DOHH2 (cell line): Measurements from ENCODE around the gene MPDZ.

Experiments used
- H3F3A ChIP-seq: fragments of 200-600 bp; sonication (generic), shearing (Covaris generic); 2 replicates; pipeline ENCODE4 v1.6.0; 2016; ENCODE audit warnings: antibody characterized with exemption, mild to moderate bottlenecking; ENCODE audit not compliant: control insufficient read depth, insufficient read depth
- H3K27ac ChIP-seq: fragments of 200-600 bp; sonication (generic); 2 replicates; pipeline ENCODE4 v1.5.1; 2014; ENCODE audit warnings: low read depth, mild to moderate bottlenecking, low read length, moderate library complexity
- H3K27me3 ChIP-seq: fragments of 200-600 bp; sonication (generic); 2 replicates; pipeline ENCODE4 v1.6.1; 2014; ENCODE audit warnings: mild to moderate bottlenecking, low read length, mixed read lengths; ENCODE audit not compliant: control insufficient read depth
- H3K36me3 ChIP-seq: fragments of 200-600 bp; sonication (generic); 2 replicates; pipeline ENCODE4 v1.6.1; 2014; ENCODE audit warnings: mild to moderate bottlenecking, low read length, moderate library complexity, mixed read lengths; ENCODE audit not compliant: control insufficient read depth
- H3K4me1 ChIP-seq: fragments of 200-600 bp; sonication (generic); 2 replicates; pipeline ENCODE4 v1.6.1; 2014; ENCODE audit warnings: mild to moderate bottlenecking, low read length, mixed read lengths; ENCODE audit not compliant: control insufficient read depth
- H3K4me2 ChIP-seq: fragments of 200-600 bp; sonication (generic); 2 replicates; pipeline ENCODE4 v1.6.0; 2014; ENCODE audit warnings: mild to moderate bottlenecking, low read length, moderate library complexity
- H3K4me3 ChIP-seq: fragments of 200-600 bp; sonication (generic); 2 replicates; pipeline ENCODE4 v1.5.1; 2014; ENCODE audit warnings: mild to moderate bottlenecking, low read length, mixed read lengths
- H3K79me2 ChIP-seq: fragments of 200-600 bp; sonication (generic); 2 replicates; pipeline ENCODE4 v1.6.1; 2014; ENCODE audit warnings: mild to moderate bottlenecking, low read length, mixed read lengths; ENCODE audit not compliant: control insufficient read depth
- H3K9me2 ChIP-seq: fragments of 200-600 bp; sonication (generic); replicated peaks from 2 replicates; pipeline ENCODE4 v1.6.1; 2014; ENCODE audit warnings: mild to moderate bottlenecking, low read length, mixed read lengths; ENCODE audit not compliant: control insufficient read depth
- H3K9me3 ChIP-seq: fragments of 200-600 bp; sonication (generic); 2 replicates; pipeline ENCODE4 v1.6.1; 2014; ENCODE audit warnings: antibody characterized with exemption, low read length, mixed read lengths; ENCODE audit not compliant: control insufficient read depth, insufficient read depth
- H4K20me1 ChIP-seq: fragments of 200-600 bp; sonication (generic); 2 replicates; pipeline ENCODE4 v1.6.0; 2014; ENCODE audit warnings: low read depth, mild to moderate bottlenecking, antibody characterized with exemption, low read length, moderate library complexity; ENCODE audit not compliant: control insufficient read depth, insufficient read depth
- CTCF ChIP-seq: fragments of 200-600 bp; sonication (generic); IDR thresholded peaks from one replicate; pipeline ENCODE4 v1.5.1; 2014; ENCODE audit warnings: antibody characterized with exemption, mild to moderate bottlenecking, low read depth, low read length; ENCODE audit not compliant: poor library complexity, severe bottlenecking
- EZH2phosphoT487 ChIP-seq: fragments of 200-600 bp; sonication (generic); IDR thresholded peaks from 2 replicates; pipeline ENCODE4 v1.6.1; 2017; ENCODE audit warnings: borderline replicate concordance, mild to moderate bottlenecking, antibody characterized with exemption, low read length, moderate library complexity, mixed read lengths

The MPDZ gene

GRCh38 chr9:13189362-13189761 lies 90.1 kb downstream of the MPDZ start:
- no peaks in the 10 kb centered on the region for H3K9me3 ChIP-seq
- H3K4me3 ChIP-seq = no peak overlapping the region
- H3K4me2 ChIP-seq = no peak overlapping the region
- H3K9me2 ChIP-seq = no peaks in the 10 kb centered on the region
- no peaks in the 10 kb centered on the region for H3K79me2 ChIP-seq
- no peak overlapping the region for H3K27ac ChIP-seq
- no peaks in the 10 kb centered on the region for H3K36me3 ChIP-seq
- H3F3A ChIP-seq = no peaks in the 10 kb centered on the region
- H3K4me1 ChIP-seq = no peaks in the 10 kb centered on the region
- H3K27me3 ChIP-seq = no peaks in the 10 kb centered on the region
- TF ChIP-seq CTCF (no peak), EZH2phosphoT487 (no peak)
- no peaks in the 10 kb centered on the region for H4K20me1 ChIP-seq

DNA sequence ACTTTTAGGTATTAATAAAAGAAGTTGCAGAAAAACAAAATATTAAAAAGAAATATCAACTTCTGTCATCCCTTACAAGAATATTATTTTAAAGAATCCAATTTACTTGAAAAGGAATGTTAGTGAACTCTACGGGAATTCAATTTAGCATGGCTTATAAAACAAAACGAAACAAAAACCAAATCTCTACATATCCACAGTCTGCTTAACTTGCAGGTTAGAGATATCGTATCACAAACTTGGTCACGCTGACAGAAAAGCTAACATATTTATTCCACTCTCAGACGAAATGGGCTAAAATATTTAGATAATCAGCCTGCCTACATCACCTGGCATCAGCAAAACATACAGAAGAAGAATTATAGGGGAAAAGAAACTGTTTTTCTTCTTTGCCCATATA lies 92.7 kb downstream of the MPDZ start:
- Histone ChIP-seq H3F3A (no peaks in the 10 kb centered on the region), H3K4me3 (no peak overlapping the region), H3K4me1 (no peaks in the 10 kb centered on the region), H3K36me3 (no peaks in the 10 kb centered on the region), H3K27me3 (no peaks in the 10 kb centered on the region), H3K9me3 (no peaks in the 10 kb centered on the region), H3K9me2 (no peaks in the 10 kb centered on the region), H3K79me2 (no peaks in the 10 kb centered on the region), H3K27ac (no peak overlapping the region), H3K4me2 (no peak overlapping the region), H4K20me1 (no peaks in the 10 kb centered on the region)
- TF ChIP-seq CTCF (no peak), EZH2phosphoT487 (no peak)

DNA sequence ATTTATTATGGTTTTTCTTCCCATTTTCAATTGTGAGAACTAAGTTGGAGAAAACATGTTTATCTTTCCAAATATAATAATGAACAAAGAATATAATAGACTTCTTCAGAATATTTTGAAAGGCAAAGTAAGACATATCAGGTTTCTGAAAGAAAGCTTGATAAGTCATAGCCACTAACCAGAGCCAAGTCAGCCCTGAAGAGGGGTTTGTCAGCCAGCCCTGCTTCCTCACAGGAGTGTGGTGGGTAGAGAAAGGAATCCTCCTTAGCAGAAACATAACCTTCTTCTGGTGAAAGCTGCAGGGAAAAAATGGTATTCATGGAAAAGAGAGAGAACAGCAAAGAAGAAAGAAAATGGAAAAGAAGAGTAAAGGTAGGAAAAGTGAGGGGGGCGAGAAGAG lies 93.4 kb downstream of the MPDZ start:
- Histone ChIP-seq H3K27ac (no peak overlapping the region), H3K9me3 (no peaks in the 10 kb centered on the region), H3K36me3 (no peaks in the 10 kb centered on the region)

More for the DNA sequence above, 93.4 kb downstream of the MPDZ start:
- Histone ChIP-seq H3K79me2 (no peaks in the 10 kb centered on the region), H3F3A (no peaks in the 10 kb centered on the region), H3K4me2 (no peak overlapping the region), H3K4me3 (no peak overlapping the region), H3K9me2 (no peaks in the 10 kb centered on the region), H3K27me3 (no peaks in the 10 kb centered on the region), H4K20me1 (no peaks in the 10 kb centered on the region), H3K4me1 (no peaks in the 10 kb centered on the region)
- TF ChIP-seq CTCF (no peak), EZH2phosphoT487 (no peak)
